ENCODE measurements around the gene ALDH1A1. TPM values are rescaled to one million over a fixed set of nuclear protein-coding genes. Genes with fewer than 3 reads are reported as not detected.

ALDH1A1 gene
- total RNA-seq, 2 experiments from 2014 or later, result not detected

DNA sequence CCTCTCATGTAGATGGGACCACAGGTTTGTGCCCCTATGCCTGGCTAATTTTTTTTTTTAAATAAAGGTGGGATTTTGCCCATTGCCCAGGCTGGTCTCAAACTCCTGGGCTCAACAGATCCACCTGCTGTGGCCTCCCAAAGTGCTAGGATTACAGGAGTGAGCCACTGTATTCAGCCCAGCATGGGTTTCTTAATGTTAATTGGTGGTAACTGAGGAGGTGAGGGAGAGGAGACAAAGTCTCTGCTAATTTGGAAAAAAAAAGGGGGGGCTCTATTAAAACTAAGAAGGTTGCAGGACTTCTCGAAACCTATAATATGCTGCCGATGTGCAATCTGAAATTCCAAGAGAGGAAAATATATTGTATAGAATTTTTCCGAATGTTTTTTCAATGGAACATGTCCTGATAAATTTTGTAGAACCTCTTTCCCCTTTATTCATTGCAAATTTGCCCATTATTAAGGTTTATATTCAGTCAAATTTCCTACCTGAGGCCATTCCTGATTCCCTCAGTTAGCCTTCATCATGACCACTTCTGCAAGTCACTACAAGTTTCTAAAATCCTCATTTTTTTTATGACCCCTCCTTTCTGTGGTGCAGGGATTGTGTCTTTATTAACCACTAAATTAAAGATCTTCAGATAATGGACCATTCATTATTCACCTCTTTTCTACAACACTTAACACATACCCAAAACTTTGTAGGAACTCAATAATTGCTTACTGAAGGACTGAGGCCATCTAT is 52.9 kb downstream of the ALDH1A1 start:
- H3K4me3 ChIP-seq (ENCODE audit: low read depth, low read length, poor library complexity, severe bottlenecking), result no peak overlapping the region
- POLR2A ChIA-PET, result interaction anchor here (1.0 kb wide), 1 partner anchor 11 kb away, joined by 4 read pairs; no protein-coding TSS in a partner anchor
- no peaks in the 10 kb centered on the region for H3K79me2 ChIP-seq (ENCODE audit: insufficient read depth, low read depth, low read length)
- CTCF ChIA-PET (ENCODE audit: unreplicated experiment), result no interaction called here
- no peaks in the 10 kb centered on the region for H3K9me2 ChIP-seq (ENCODE audit: insufficient read depth, low read length)
- no peak overlapping the region for H3K4me2 ChIP-seq (ENCODE audit: low read length)
- BruUV-seq (replicated peaks), result no TSS peak
- TF ChIP-seq, protein P1, sequence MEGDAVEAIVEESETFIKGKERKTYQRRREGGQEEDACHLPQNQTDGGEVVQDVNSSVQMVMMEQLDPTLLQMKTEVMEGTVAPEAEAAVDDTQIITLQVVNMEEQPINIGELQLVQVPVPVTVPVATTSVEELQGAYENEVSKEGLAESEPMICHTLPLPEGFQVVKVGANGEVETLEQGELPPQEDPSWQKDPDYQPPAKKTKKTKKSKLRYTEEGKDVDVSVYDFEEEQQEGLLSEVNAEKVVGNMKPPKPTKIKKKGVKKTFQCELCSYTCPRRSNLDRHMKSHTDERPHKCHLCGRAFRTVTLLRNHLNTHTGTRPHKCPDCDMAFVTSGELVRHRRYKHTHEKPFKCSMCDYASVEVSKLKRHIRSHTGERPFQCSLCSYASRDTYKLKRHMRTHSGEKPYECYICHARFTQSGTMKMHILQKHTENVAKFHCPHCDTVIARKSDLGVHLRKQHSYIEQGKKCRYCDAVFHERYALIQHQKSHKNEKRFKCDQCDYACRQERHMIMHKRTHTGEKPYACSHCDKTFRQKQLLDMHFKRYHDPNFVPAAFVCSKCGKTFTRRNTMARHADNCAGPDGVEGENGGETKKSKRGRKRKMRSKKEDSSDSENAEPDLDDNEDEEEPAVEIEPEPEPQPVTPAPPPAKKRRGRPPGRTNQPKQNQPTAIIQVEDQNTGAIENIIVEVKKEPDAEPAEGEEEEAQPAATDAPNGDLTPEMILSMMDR (conservative IDR thresholded peaks at IDR 0.05; ENCODE audit: low read length), result no peak
- no peaks in the 10 kb centered on the region for H3K4me1 ChIP-seq (ENCODE audit: insufficient read depth, low read length, poor library complexity, severe bottlenecking)
- no peaks in the 10 kb centered on the region for H3K9me3 ChIP-seq (ENCODE audit: low read length)
- no peak overlapping the region for H3K27ac ChIP-seq (ENCODE audit: low read depth, low read length, poor library complexity, severe bottlenecking)
- H3K36me3 ChIP-seq (ENCODE audit: insufficient read depth, low read length), result no peaks in the 10 kb centered on the region
- intact Hi-C loops (cut with micrococcal nuclease; ENCODE audit: unreplicated experiment), result no loop called here
- no peak for DNase-seq (ENCODE audit: low spot score)
- H2AFZ ChIP-seq (ENCODE audit: low read length), result no peak overlapping the region
- H4K20me1 ChIP-seq (ENCODE audit: insufficient read depth, low read length), result no peaks in the 10 kb centered on the region

DNA sequence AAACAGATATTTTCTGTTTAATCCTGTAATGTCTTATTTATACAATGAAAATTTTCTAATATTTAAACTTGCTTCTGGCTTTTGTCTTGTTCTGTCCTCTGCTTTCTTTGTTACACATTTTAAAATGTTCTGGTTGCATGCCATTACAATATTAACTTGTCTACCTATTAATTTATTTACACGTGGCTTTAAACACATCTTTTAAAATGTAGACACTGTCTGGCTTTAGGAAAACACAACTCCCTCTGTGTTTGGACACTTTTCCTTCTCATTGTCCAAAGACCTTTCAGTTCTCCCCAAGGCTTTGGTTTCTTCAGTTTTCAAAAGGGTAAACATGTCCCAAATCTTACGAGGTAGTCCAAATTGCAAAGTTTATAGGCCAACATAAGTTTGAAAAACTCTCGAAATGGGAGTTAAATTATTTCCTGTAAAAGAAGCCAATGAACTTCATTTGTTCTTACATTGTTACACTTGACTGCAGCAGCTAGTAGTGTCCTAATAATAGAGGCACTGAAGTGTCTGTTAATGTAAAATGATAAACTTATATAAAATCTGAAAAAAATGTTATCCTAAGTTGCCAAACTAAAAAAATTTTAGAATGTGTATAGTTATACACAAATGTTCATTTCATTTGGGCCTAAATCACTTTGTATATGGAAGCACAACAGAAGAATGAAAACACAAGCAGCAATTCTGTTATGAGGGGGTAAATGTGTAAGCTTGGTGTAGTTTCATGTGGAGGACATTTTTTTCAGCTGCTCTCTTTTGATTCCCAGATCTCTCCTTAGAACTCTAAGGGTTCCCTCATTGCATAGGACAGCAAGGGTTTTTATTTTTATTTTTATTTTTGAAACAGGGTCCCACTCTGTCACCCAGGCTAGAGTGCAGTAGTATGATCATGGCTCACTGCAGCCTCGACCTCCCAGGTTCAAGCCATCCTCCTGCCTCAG is 53.8 kb downstream of the ALDH1A1 start:
- ChIA-PET CTCF (ENCODE audit: unreplicated experiment) (no interaction called here), POLR2A (no interaction called here)
- Histone ChIP-seq H3K4me1 (ENCODE audit: insufficient read depth, low read length, poor library complexity, severe bottlenecking) (no peaks in the 10 kb centered on the region), H3K27ac (ENCODE audit: low read depth, low read length, poor library complexity, severe bottlenecking) (no peak overlapping the region), H3K79me2 (ENCODE audit: insufficient read depth, low read depth, low read length) (no peaks in the 10 kb centered on the region), H4K20me1 (ENCODE audit: insufficient read depth, low read length) (no peaks in the 10 kb centered on the region), H3K4me2 (ENCODE audit: low read length) (no peak overlapping the region), H2AFZ (ENCODE audit: low read length) (no peak overlapping the region), H3K9me3 (ENCODE audit: low read length) (no peaks in the 10 kb centered on the region), H3K4me3 (ENCODE audit: low read depth, low read length, poor library complexity, severe bottlenecking) (no peak overlapping the region), H3K36me3 (ENCODE audit: insufficient read depth, low read length) (no peaks in the 10 kb centered on the region), H3K9me2 (ENCODE audit: insufficient read depth, low read length) (no peaks in the 10 kb centered on the region)
- DNase-seq (ENCODE audit: low spot score), result no peak
- intact Hi-C loops (cut with micrococcal nuclease; ENCODE audit: unreplicated experiment), result no loop called here
- no TSS peak for BruUV-seq (replicated peaks)
- TF ChIP-seq, protein P1 (conservative IDR thresholded peaks at IDR 0.05; ENCODE audit: low read length), result no peak
- no peak for TF ChIP-seq EZH2phosphoT487 (IDR thresholded peaks at IDR 0.05; ENCODE audit: borderline replicate concordance, low read depth, low read length)
